ENCODE results near the gene GIMAP7.
"Not testable (repeated sequence)": the region's sequence is repeated elsewhere in the genome, so short reads cannot be mapped to it uniquely, and the experiment has no call there.

GIMAP7 gene

DNA sequence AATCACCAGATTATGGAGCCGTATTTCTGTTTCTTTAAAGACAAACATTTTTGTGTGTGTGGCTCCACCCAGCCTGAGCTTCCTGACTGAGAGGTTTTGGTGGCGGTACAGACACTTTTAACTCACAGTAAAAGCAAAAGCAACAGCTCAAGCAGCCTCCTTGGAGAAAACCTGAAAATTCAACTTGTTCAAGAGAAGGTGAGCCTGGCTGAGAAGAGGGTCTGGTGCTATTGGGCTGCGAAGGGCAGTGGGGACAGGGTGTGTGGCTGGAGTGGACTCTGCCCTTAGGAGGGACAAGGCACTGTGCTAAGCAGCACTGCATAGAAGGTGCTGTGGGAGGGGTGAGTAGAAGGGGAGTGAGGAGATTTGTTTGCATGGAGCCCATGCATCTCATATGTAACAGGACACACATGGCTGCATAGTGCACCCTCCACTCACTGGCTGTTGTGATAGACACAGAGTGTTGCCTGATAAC is at the start of gene GIMAP7:
Gene GIMAP7, plus strand, starts transcription at position 125 of the 475 bp plus-strand sequence. CDS start 5,103 bp downstream, outside the sequence.
- DNase-seq = no peak

GRCh38 chr7:150464962-150465361 is 49.7 kb upstream of the GIMAP7 start:
- DNase-seq = no peak

DNA sequence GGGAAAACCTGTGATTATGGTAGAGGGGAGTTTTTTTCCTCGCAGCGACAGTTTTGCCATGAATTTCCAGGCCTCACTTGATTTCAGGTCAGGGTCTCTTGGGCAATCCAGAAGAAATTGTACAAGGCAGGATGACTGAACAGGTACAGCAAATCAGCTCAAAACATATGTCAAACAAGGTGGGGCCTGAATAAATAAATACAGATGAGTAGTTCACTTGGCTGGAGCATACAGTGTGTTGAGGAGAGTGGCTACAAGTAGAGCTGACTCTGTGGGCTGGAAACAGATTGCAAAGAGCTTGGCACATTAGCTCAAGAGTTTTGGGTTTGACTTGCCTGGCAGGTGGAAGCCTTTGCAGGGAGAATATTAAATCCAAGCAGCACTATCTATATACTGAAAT is 49.3 kb upstream of the GIMAP7 start:
- no peak for DNase-seq

DNA sequence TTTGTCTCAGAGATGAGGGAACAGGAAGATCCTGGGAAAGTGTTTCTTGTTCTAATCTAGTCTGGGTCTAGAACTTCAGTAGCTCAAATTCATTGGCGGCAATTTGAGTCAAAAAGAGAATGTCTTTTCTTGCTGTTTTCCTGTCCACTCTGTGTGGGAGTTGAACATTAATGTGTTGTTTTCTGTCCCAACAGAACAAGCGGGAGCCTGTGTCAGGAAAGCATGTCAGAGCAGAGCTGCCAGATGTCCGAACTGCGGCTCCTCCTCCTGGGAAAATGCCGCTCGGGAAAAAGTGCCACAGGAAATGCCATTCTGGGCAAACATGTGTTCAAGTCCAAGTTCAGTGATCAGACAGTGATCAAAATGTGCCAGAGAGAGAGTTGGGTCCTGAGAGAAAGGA is 48.2 kb upstream of the GIMAP7 start:
- no peak for DNase-seq

- no peak for DNase-seq
Observed at GRCh38 chr7:150468241-150468640, 46.4 kb upstream of the GIMAP7 start.

GRCh38 chr7:150471886-150472285 is 42.8 kb upstream of the GIMAP7 start:
- DNase-seq = no peak

DNA sequence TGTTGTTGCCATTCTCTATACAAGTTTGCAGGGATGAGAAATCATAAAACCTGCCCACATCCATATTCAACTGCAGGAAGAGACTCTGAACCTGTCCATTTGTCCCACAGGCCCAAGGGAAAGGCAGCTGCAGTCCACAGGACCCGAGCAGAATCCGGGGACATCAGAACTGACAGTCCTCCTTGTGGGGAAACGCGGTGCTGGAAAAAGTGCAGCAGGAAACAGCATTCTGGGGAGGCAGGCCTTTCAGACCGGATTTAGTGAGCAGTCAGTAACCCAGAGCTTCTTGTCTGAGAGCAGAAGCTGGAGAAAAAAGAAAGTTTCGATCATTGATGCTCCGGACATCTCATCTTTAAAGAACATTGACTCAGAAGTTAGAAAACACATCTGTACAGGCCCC is 40.8 kb upstream of the GIMAP7 start:
- DNase-seq = no peak

GRCh38 chr7:150476285-150476684 is 38.4 kb upstream of the GIMAP7 start:
- DNase-seq = no peak

GRCh38 chr7:150476819-150477631 is 37.6 kb upstream of the GIMAP7 start:
- DNase-seq = no peak

GRCh38 chr7:150479023-150479716 is 35.5 kb upstream of the GIMAP7 start:
- DNase-seq = peak; percentile 18

DNA sequence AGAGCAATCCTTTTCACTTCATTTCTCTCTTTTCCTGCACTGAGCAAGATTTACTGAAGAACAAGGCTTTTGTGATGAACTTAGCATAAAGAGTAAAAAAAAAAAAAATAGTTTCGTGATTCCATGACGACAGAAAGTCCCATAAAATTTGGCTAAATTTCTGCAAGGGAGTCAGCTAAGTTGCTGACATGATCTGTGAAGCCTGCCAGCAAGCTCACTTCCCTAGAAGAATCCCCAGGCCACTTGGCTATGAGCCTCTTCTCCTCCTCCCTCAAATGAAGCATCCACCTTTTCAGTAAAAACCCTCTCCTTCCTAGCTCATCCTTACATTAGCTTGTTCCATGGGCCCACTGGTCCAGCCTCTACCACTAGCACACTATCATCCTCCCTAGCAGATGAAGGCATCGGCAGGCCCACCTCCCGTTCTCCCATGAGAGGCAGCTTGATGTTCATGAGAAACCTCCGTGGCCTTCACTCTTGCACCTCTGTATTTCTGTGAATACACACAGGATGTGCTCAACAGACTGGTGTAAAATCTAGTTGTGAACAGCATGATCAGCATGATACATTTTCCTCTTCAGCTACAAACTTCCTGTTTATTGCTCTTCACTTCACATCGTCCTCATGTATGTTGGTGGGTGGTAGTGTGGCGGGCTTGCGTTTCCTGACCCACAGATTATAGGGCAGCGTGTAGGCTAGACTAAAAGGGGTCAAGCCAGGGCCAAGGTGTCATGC is 33.3 kb upstream of the GIMAP7 start:
- DNase-seq = no peak

- no peak for DNase-seq
Observed at GRCh38 chr7:150481922-150482321, 32.8 kb upstream of the GIMAP7 start.

DNA sequence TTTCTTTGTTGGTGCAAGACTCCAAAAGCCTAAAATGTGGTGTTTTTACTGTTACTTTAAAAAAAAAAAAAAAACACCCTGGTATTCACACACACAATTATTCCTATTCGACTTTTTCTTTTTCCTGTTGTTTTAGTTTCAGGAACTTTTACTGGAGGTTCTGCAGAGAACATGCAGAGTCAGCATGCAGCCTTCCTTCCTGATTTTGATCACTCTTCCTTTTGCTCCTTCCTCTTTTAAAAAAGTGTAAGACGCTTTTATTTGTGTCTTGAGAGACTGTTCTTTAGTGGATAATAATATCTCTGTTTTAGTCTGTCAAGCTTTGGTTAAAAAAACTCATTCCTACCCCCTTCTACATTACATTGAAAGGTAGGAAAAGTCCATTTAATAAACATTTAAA is 31.2 kb upstream of the GIMAP7 start:
- DNase-seq = not testable (repeated sequence)

DNA sequence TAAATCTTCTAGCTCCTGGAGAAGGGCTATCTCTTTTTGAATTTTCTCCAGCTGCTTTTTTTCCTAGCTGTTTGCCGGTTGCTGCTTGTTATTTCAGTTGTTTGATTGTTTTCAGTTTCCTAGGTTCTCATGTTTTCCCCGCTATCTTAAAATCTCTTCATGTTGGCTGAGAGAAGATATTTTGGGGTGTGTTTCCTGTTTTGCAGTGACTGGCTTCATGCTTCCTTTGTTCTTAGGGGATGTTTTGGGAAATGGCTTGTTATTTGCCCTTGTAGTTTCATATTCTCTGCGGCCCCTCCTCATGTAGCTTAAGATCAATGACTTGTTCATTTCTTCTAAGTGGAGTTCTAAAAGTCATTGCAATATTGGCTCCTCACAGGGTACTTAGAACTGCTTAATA is 30.6 kb upstream of the GIMAP7 start:
- not testable (repeated sequence) for DNase-seq

DNA sequence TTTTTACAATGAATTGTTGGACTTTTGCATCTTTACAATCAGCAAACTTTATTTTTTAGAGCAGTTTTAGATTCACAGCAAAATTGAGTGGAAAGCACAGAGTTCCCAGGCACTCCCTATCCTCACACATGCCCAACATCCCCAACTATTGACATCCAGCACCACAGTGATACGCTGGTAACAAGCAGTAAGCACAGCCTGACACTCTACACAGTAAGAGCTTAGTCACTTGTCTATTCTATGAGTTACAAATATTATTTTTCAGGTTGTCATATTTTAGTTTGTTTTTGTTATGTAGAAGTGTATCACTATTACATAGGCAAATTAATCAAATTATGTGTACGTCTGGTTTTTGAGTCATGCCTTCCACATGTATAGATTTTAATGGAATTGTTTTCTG is 27.0 kb upstream of the GIMAP7 start:
- DNase-seq = no peak

GRCh38 chr7:150489782-150490181 is 24.9 kb upstream of the GIMAP7 start:
- DNase-seq = no peak

GRCh38 chr7:150493442-150493841 is 21.2 kb upstream of the GIMAP7 start:
- DNase-seq = not testable (repeated sequence)

- DNase-seq = no peak
Observed at GRCh38 chr7:150502519-150502918, 12.2 kb upstream of the GIMAP7 start.

DNA sequence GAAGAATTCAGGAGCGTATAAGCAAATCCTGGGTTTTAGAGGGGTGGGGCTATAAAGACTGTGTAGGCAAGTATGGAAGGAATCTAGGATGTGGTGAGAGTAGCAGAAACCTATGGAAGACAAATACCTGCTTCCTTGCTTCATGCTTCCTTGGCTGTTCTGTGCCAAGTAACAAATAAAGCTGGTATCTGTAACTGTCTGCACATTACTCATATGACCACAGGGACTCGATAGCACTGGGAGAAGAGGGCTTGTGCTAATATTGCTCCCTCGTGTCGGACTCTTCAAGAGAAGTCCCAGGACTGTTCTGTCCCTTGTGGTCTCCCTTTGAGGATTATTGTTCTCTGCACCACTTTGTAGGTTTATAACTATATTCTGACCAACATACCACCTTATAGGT is 11.5 kb upstream of the GIMAP7 start:
- DNase-seq = no peak

DNA sequence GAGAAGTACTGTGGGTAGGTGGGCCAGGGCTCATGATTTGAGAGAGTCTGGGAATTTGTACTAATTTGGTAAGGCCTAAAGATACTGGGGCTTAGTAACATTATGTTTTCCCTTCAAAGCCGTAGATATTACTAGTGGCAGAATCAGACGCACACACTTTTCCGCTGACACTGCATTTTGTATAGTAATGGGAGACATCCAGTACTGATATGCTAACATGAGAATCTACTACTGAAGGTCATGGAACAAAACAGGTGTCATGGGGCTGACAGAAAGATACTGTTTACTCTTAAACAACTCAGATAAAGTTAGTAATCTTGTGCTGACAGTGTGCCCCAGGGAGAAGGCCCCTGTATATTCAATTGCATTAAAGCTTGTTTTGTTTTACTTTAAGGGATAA is 11.1 kb upstream of the GIMAP7 start:
- no peak for DNase-seq

- no peak for DNase-seq
Observed at GRCh38 chr7:150507947-150508602, 6.6 kb upstream of the GIMAP7 start.

DNA sequence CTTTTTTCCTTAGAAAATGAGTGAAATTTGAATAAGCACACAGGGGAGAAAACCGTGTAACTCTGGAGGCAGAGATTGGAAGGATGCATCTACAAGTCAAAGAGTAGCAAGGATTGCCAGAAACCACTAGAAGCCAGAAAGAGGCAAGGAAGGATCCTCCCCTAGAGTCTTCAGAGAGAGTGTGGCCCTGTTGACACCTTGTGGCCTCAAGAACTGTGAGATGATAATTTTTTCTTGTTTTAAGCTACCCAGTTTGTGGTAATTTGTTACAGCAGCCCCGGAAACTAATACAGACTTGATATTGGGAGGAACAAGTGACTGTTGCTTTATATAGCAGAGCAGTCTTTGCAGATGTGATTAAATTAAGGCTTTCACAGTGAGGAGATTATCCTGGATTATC is 3.6 kb upstream of the GIMAP7 start:
- no peak for DNase-seq

GRCh38 chr7:150513758-150514157 is 914 bp upstream of the GIMAP7 start:
- no peak for DNase-seq

Data from NCI-H345 (cell line).